Adrenal gland (tissue), 12 donors: Measurements from ENCODE around the gene PKP4. TPM values are rescaled to one million over a fixed set of nuclear protein-coding genes. Genes with fewer than 3 reads are reported as not detected.
A peak's percentile ranks its signal among the peaks of the same experiment; 100 is the strongest.

ENCODE experiments used
- DNase-seq, 7 donors: peaks; one replicate each; pipeline ENCODE4 v3.0.0-alpha.2; 2019 to 2020
- H3K27ac ChIP-seq, 5 donors: fragments of 200-600 bp; sonication (generic) in 4 of 5; 1 replicate in 3 of 5; 2 replicates in 2 of 5; pipeline versions ENCODE4 v1.5.1 to v1.8.0; 2016 to 2020; ENCODE audit warnings: mild to moderate bottlenecking in 1 of 5
- H3K27me3 ChIP-seq: fragments of 200-600 bp; 2 replicates; pipeline ENCODE4 v1.8.0; 2021
- H3K36me3 ChIP-seq, 2 donors: fragments of 200-600 bp; replicated peaks in 1 of 2; 1 replicate in 1 of 2; 2 replicates in 1 of 2; pipeline versions ENCODE4 v1.5.1 to v1.8.0; 2018 to 2022
- H3K4me1 ChIP-seq, 2 donors: fragments of 200-600 bp; replicated peaks in 1 of 2; 1 replicate in 1 of 2; 2 replicates in 1 of 2; pipeline versions ENCODE4 v1.5.1 to v1.8.0; 2018 to 2021
- H3K4me3 ChIP-seq, 4 donors: fragments of 200-600 bp; sonication (generic) in 3 of 4; one replicate each; pipeline ENCODE4 v1.5.1; 2016 to 2018
- H3K9me3 ChIP-seq, 3 donors: fragments of 200-600 bp; sonication (generic) in 1 of 3; replicated peaks in 1 of 3; 1 replicate in 2 of 3; 2 replicates in 1 of 3; pipeline versions ENCODE4 v1.5.1 to v1.8.0; 2016 to 2021
- CTCF ChIP-seq, 6 experiments: fragments of 450-650 bp in 4 of 6; fragments of 200-600 bp in 2 of 6; sonication (generic) in 1 of 6; IDR thresholded peaks; 1 replicate in 5 of 6; 2 replicates in 1 of 6; pipeline versions ENCODE4 v1.5.1 to v1.8.0; 2016 to 2021; ENCODE audit warnings: antibody characterized with exemption in 6 of 6, mild to moderate bottlenecking in 2 of 6, moderate library complexity in 1 of 6
- POLR2A ChIP-seq, 2 donors: fragments of 450-650 bp; IDR thresholded peaks; one replicate each; pipeline ENCODE4 v1.6.1; 2017; ENCODE audit warnings: antibody characterized with exemption in 2 of 2, mild to moderate bottlenecking in 2 of 2, moderate library complexity in 1 of 2
- WGBS, 4 donors: extraction: QIAGEN DNeasy Blood & Tissue Kit in 2 of 4; methylation state at CpG; one replicate each; pipeline versions ENCODE4 v1.1.5 to v1.1.7; 2013 to 2017; 5-methylcytosine and 5-hydroxymethylcytosine counted together
- intact Hi-C, 2 donors: fragments of 100-400 bp; cut with DNase I; formaldehyde crosslinking; loops; one replicate each; pipeline versions ENCODE4 v1.14.1 to v1.15.0; 2022 to 2023
- polyA plus RNA-seq, 3 donors: library from polyadenylated mRNA; stranded (reverse); fragments of 200-250 nt in 2 of 3; fragments of 350-450 nt in 1 of 3; fragmentation: Illumina TruSeq in 1 of 3; extraction: RNeasy Lipid Tissue Mini Kit (QIAGEN cat#74804) in 1 of 3; gene quantifications; one replicate each; pipeline ENCODE4 v1.2.3, GENCODE V29; 2013 to 2014
- total RNA-seq, 9 donors: library from RNA; depleted of rRNA in 4 of 9; stranded (reverse); fragments of >200 nt in 4 of 9; fragments of 120-200 nt in 1 of 9; fragmentation: NEBNext Ultra II Directional in 1 of 9; extraction: Animal tissue kit (Norgen Biotek cat#: 25700) in 1 of 9; gene quantifications; one replicate each; pipeline versions ENCODE4 v1.1.0 to v1.2.4, GENCODE V29; 2013 to 2023
- donor health status: healthy with polysubstance abuse.
- donor health status: Bipolar disorder and iron deficiency.
- donor health status: DM: yes; HTN: yes; CAD: no.
- donor health status: DM: no; HTN: no; CAD: no.
- donor health status: DM: no; HTN: no; CAD: no.
- donor health status: DM: yes; HTN: yes; CAD: no.

The PKP4 gene
- total and polyA plus RNA-seq, 12 donors = 15.6 to 34.9 (median 23.3) TPM

DNA sequence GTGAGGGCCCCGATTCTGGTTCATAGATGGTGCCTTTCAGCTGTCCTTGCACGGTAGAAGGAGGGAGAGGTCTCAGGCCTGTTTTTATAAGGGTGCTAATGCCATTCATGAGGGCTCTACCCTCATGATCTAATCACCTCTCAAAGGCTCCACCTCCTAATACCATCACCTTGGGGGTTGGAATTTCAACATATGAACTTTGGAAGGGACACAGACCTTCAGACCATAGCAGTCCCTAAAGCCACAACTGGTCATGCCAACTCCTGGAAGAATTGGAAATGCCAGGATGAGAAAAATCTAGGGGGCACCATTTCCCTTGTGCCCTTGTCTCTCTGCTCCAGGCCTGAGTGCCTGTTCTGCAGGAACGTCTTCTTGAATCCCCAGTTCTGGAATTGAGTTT lies 213.5 kb downstream of the PKP4 start:
- Histone ChIP-seq H3K4me3 (no peak overlapping the region), H3K27me3 (no peaks in the 10 kb centered on the region), H3K9me3 (no peaks in the 10 kb centered on the region), H3K27ac (no peak overlapping the region), H3K36me3 (peaks cover 0 to 11% of the 10 kb centered on the region in 2 donors), H3K4me1 (no peaks in the 10 kb centered on the region)
- TF ChIP-seq CTCF (IDR thresholded peaks at IDR 0.05) = no peak
- no peak for DNase-seq
- WGBS, 4 donors = 83 to 97% (median 96%) methylated on average over 3 of the region's 3 CpGs
- intact Hi-C loops = no loop called here

GRCh38 chr2:158671360-158672245 lies 214.9 kb downstream of the PKP4 start:
- Histone ChIP-seq H3K4me1 (no peaks in the 10 kb centered on the region), H3K27ac (no peak overlapping the region), H3K27me3 (no peaks in the 10 kb centered on the region), H3K36me3 (peaks cover 0 to 12% of the 10 kb centered on the region in 2 donors), H3K9me3 (no peaks in the 10 kb centered on the region), H3K4me3 (no peak overlapping the region)
- intact Hi-C loops = no loop called here
- TF ChIP-seq POLR2A (IDR thresholded peaks at IDR 0.05) (no peak), CTCF (IDR thresholded peaks at IDR 0.05) (no peak)
- 89 to 96% (median 92%) methylated on average over 19 of the region's 19 CpGs for WGBS, 4 donors
- DNase-seq = peak in 1 of 7 donors; percentile 73

DNA sequence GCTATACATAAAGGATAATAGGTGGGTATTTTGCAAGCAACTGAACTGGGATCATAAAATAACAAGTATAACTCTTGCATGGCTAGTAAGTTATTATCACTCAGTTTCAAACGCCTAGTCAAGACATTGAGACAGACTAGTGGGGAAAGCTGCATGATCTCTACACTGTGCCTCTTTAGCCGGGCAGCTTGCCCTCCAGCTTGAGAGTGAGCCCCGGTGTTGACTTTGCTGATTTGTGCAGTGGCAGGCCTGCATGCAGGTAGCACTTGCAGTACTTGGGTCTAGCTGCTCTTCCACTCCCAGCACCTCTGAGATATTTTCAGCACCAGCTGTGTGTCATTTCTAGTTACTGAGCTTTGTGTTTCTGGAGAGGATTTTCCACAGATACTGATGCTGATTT lies 219.5 kb downstream of the PKP4 start:
- intact Hi-C loops = no loop called here
- TF ChIP-seq CTCF (IDR thresholded peaks at IDR 0.05) (no peak), POLR2A (IDR thresholded peaks at IDR 0.05) (no peak)
- Histone ChIP-seq H3K9me3 (no peaks in the 10 kb centered on the region), H3K4me1 (no peaks in the 10 kb centered on the region), H3K27me3 (no peaks in the 10 kb centered on the region), H3K36me3 (peaks cover 0 to 21% of the 10 kb centered on the region in 2 donors), H3K27ac (no peak overlapping the region), H3K4me3 (no peak overlapping the region)
- no peak for DNase-seq
- WGBS, 4 donors = 89 to 97% (median 94%) methylated on average over 3 of the region's 3 CpGs

DNA sequence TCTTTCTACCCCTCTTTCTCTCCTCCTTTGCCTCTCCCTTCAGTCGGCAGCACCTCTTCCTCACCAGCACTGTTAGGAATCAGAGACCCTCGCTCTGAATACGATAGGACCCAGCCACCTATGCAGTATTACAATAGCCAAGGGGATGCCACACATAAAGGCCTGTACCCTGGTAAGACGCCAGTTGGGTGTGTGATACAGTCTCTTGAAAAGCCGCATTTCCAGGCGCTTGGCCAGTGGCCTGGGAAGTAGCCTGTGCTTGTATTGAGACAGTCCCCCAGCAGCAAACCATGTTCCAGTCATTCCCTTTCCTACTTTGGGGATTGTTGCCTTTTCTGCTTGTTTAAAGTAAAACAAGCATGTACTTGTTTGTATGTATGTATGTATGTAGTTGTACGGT lies 219.9 kb downstream of the PKP4 start:
- Histone ChIP-seq H3K27me3 (no peaks in the 10 kb centered on the region), H3K4me1 (no peaks in the 10 kb centered on the region), H3K9me3 (no peaks in the 10 kb centered on the region), H3K4me3 (no peak overlapping the region), H3K27ac (no peak overlapping the region), H3K36me3 (peaks cover 0 to 21% of the 10 kb centered on the region in 2 donors)
- no peak for DNase-seq
- TF ChIP-seq CTCF (IDR thresholded peaks at IDR 0.05) (no peak), POLR2A (IDR thresholded peaks at IDR 0.05) (no peak)
- intact Hi-C loops = no loop called here
- 94 to 97% (median 96%) methylated on average over 7 of the region's 7 CpGs for WGBS, 4 donors
